Measurements from ENCODE around the gene BRD3.

- no peak for TF ChIP-seq EZH2 (IDR thresholded peaks at IDR 0.05; ENCODE audit: borderline replicate concordance, low read depth, low read length, poor library complexity, severe bottlenecking)
- TF ChIP-seq CTCF (conservative IDR thresholded peaks at IDR 0.05; ENCODE audit: low read depth, low read length): no peak
Measured at GRCh38 chr9:134088063-134088725, 20.4 kb upstream of the BRD3 start.

All from A673 (cell line).